Colonic mucosa (tissue), 4 donors: Measurements from ENCODE around the gene NPBWR2. TPM values are rescaled to one million over a fixed set of nuclear protein-coding genes. Genes with fewer than 3 reads are reported as not detected.

Experiments
- DNase-seq: peaks from one replicate; pipeline ENCODE4 v3.0.0-alpha.2; 2020
- H3K27ac ChIP-seq: fragments of 200-600 bp; one replicate; pipeline ENCODE4 v1.8.0; 2021
- H3K27me3 ChIP-seq: fragments of 200-600 bp; one replicate; pipeline ENCODE4 v1.8.0; 2021
- H3K36me3 ChIP-seq: fragments of 200-600 bp; one replicate; pipeline ENCODE4 v1.8.0; 2021
- H3K4me1 ChIP-seq: fragments of 200-600 bp; one replicate; pipeline ENCODE4 v1.8.0; 2021; ENCODE audit warnings: mild to moderate bottlenecking
- H3K4me3 ChIP-seq: fragments of 200-600 bp; one replicate; pipeline ENCODE4 v1.8.0; 2021
- H3K9ac ChIP-seq, 2 donors: one replicate each; pipeline ENCODE4 v1.7.0; 2013; ENCODE audit warnings: control low read depth in 2 of 2, low read depth in 2 of 2, low read length in 2 of 2
- H3K9me3 ChIP-seq: fragments of 200-600 bp; one replicate; pipeline ENCODE4 v1.8.0; 2021
- intact Hi-C: fragments of 100-400 bp; cut with DNase I; formaldehyde crosslinking; loops from one replicate; pipeline ENCODE4 v1.14.1; 2022
- total RNA-seq, 2 donors: library from RNA; stranded (reverse); fragmentation: NEBNext Ultra II Directional in 1 of 2; extraction: Animal tissue kit (Norgen Biotek cat#: 25700) in 1 of 2; gene quantifications; one replicate each; pipeline ENCODE4 v1.2.1, GENCODE V29; 2021
- TF ChIP-seq, protein P1 (sequence below): fragments of 200-600 bp; IDR thresholded peaks from one replicate; pipeline ENCODE4 v1.8.0; 2022; ENCODE audit warnings: antibody characterized with exemption, mild to moderate bottlenecking
- donor health status: healthy.
- donor health status: DM: no; HTN: no; CAD: no.
- donor health status: DM: no; HTN: no; CAD: no.

The NPBWR2 gene
- total RNA-seq, 2 donors from 2014 or later = not detected

DNA sequence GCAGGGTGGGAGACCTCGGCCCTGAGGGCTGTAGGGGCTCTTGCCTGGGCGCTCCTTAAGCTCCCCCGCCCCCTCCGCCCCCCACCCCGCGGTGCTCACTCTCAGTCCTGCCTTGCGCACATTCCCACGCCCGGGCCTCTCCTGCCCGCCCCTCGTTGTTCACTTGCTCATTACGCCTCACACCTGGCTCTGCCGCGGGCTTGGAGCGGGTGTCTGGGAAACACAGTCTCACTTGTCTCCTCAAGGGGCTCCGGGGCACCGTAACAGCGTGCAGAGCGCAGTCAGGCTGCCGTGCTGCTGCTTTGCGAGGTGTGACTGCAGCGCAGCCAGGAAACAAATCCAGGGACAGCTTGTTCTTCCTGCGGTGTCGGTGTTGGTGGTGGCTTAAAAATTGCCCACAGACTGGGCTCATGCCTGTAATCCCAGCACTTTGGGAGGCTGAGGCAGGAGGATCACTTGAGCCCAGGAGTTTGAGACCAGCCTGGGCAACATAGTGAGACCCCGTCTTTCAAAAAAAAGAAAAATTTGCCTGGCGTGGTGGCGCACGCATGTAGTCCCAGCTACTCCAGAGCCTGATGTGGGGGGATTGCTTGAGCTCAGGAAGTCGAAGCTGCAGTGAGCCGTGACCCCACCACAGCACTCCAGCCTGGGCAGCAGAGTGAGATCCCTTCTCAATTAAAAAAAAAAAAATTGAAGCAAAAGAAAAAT is 4.6 kb downstream of the NPBWR2 start:
- no peak overlapping the region for H3K27ac ChIP-seq
- H3K9me3 ChIP-seq = no peaks in the 10 kb centered on the region
- TF ChIP-seq, protein P1, sequence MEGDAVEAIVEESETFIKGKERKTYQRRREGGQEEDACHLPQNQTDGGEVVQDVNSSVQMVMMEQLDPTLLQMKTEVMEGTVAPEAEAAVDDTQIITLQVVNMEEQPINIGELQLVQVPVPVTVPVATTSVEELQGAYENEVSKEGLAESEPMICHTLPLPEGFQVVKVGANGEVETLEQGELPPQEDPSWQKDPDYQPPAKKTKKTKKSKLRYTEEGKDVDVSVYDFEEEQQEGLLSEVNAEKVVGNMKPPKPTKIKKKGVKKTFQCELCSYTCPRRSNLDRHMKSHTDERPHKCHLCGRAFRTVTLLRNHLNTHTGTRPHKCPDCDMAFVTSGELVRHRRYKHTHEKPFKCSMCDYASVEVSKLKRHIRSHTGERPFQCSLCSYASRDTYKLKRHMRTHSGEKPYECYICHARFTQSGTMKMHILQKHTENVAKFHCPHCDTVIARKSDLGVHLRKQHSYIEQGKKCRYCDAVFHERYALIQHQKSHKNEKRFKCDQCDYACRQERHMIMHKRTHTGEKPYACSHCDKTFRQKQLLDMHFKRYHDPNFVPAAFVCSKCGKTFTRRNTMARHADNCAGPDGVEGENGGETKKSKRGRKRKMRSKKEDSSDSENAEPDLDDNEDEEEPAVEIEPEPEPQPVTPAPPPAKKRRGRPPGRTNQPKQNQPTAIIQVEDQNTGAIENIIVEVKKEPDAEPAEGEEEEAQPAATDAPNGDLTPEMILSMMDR = no peak
- intact Hi-C loops = no loop called here
- no peak overlapping the region for H3K4me3 ChIP-seq
- H3K27me3 ChIP-seq = peaks cover 29% of the 10 kb centered on the region
- no peaks in the 10 kb centered on the region for H3K36me3 ChIP-seq
- H3K4me1 ChIP-seq = no peaks in the 10 kb centered on the region
- no peak for DNase-seq
- no peak overlapping the region for H3K9ac ChIP-seq

DNA sequence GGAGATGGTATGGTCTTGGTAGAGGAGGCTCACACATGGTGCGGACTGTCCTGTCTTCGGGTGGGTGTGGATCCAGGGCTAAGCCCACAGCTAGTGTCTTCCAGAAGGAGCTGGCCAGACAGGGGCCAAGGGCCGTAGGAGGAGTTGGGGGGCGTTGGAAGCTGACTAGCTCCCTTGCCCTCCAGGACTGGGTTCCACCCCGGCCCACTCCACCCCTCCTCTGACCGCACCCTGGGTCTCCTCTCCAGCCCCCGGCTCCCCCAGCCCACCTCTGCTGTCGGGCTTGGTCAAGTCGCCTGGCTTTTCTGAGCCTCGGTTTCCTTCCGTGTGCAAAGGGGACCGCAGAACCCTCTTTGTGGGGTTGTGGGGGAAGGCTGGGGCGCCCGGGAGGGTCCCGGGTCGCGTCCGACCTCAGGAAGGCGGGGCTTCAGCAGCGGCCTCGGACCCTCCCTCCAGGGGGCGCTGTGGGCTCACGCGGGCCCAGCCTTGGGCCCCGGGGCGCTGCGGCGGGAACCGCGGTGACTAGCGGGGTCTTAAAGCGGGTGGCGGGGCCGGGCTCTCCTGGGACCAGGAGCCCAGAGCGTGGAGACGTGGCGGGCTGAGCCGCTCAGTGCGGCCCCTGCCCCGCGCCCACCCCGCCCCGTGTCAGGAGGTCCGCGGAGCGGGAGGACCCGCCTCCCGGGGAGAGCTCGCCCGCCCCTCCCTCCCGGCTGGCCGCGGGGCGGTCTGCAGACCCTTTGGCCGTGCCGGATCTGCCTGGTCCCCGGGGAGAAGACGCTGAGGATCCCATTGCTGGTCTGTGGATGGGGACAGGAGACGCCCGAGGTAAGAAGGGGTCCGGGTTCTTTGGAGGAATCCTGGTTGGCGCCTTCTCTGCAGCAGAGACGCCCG is 5.4 kb downstream of the NPBWR2 start:
- Histone ChIP-seq H3K4me3 (peak overlapping the region; percentile 17), H3K9ac (no peak overlapping the region)

DNA sequence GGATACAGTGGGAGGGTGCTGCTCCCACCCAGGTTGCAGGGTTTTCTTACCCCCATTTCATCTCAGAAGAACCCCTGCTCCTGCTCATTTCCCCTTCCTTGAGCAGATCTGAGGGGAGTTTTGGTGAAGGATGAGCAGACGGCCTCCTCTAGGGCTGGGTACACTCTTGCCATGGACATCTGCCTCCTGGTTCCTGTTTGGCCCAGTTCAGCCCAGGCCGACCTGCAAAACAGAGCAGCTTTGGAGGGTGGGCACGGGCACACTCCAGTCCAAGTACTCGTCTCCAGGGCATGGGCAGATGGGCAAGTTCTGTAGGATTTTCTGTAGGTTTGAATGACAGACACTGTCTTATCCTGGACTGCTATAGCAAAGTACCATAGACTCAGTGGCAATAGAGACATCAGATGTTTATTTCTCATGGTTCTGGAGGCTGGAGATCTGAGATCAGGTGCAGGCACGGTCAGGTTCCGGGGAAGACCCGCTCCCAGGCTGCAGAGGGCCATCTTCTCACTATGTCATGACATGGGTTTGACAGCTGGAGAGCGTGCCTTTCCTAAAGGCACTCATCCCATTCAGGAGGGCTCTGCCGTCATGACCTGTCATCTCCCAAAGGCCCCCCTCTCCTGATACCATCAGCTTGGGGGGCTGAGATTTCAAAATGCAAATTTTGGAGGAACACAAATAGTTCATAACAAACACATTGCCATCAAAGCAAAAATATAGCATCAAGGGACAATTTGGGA is 6.2 kb downstream of the NPBWR2 start:
- intact Hi-C loops = no loop called here
- Histone ChIP-seq H3K36me3 (no peaks in the 10 kb centered on the region), H3K27me3 (peaks cover 29% of the 10 kb centered on the region), H3K4me3 (no peak overlapping the region), H3K9ac (no peak overlapping the region), H3K27ac (no peak overlapping the region), H3K4me1 (no peaks in the 10 kb centered on the region), H3K9me3 (no peaks in the 10 kb centered on the region)
- DNase-seq = no peak
- TF ChIP-seq, protein P1 = no peak

More for the DNA sequence above, 5.4 kb downstream of the NPBWR2 start:
- Histone ChIP-seq H3K4me1 (no peaks in the 10 kb centered on the region), H3K36me3 (no peaks in the 10 kb centered on the region), H3K27ac (no peak overlapping the region), H3K27me3 (peaks cover 29% of the 10 kb centered on the region), H3K9me3 (no peaks in the 10 kb centered on the region)
- TF ChIP-seq, protein P1 = peak; percentile 53
- no peak for DNase-seq
- intact Hi-C loops = no loop called here

- no peaks in the 10 kb centered on the region for H3K36me3 ChIP-seq
- no peak overlapping the region for H3K9ac ChIP-seq
- TF ChIP-seq, protein P1 = no peak
- intact Hi-C loops = no loop called here
- H3K4me1 ChIP-seq = no peaks in the 10 kb centered on the region
- H3K4me3 ChIP-seq = no peak overlapping the region
- H3K9me3 ChIP-seq = no peaks in the 10 kb centered on the region
- H3K27me3 ChIP-seq = peaks cover 29% of the 10 kb centered on the region
- DNase-seq = no peak
- H3K27ac ChIP-seq = no peak overlapping the region
These were observed 6.8 kb downstream of the NPBWR2 start for GRCh38 chr20:64100566-64100888.

DNA sequence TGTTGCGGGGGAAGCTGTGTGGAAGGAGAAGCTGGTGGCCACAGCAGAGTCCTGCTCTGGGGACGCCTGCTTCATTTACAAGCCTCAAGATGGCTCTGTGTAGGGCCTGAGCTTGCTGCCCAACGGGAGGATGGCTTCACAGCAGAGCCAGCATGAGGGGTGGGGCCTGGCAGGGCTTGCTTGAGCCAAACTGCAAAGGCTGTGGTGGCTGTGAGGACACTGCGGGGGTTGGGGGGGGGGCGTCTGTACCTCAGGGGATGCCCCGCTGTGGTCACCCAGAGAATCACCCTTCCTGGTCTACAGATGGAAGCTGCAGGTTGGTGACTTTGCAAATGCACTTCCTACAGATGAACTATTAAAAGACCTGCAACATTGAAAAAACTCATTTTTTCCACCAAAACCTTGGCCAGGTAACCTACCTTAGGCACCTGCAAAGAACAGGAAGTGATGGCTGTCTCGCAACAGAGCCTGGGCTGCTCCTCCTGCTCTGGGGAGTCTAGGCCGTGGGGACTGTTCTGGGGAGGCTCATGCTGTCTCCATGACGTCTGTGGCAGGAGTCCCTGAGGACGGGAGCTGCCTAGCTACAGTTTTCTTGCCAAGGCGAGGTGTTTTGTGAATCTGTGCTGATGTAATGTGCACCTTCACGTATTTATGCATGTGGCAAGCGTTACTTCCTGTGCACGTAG is 7.3 kb downstream of the NPBWR2 start:
- no peaks in the 10 kb centered on the region for H3K4me1 ChIP-seq
- no peaks in the 10 kb centered on the region for H3K36me3 ChIP-seq
- peaks cover 29% of the 10 kb centered on the region for H3K27me3 ChIP-seq
- no peak overlapping the region for H3K9ac ChIP-seq
- TF ChIP-seq, protein P1 = no peak
- no peaks in the 10 kb centered on the region for H3K9me3 ChIP-seq
- DNase-seq = no peak
- H3K4me3 ChIP-seq = no peak overlapping the region
- H3K27ac ChIP-seq = no peak overlapping the region
- intact Hi-C loops = no loop called here
